RWPE2 (cell line): Measurements from ENCODE around the gene C19orf25.
"Not testable (repeated sequence)": the region's sequence is repeated elsewhere in the genome, so short reads cannot be mapped to it uniquely, and the experiment has no call there.

Experiments
- ATAC-seq: fragments of 200-7000 bp; cut with Tn5 transposase; 3 replicates; pipeline ENCODE4 v1.9.1; 2021; ENCODE audit warnings: low read depth
- DNase-seq: peaks from one replicate; pipeline ENCODE4 v3.0.0-alpha.2; 2020; ENCODE audit warnings: low spot score
- H3K27ac ChIP-seq: fragments of 450-650 bp; 2 replicates; pipeline ENCODE4 v1.5.1; 2017; ENCODE audit warnings: mild to moderate bottlenecking; ENCODE audit not compliant: poor library complexity, severe bottlenecking
- H3K27me3 ChIP-seq: fragments of 250-450 bp; sonication (Bioruptor Pico); 2 replicates; pipeline ENCODE4 v1.5.1; 2021; ENCODE audit warnings: mild to moderate bottlenecking, moderate library complexity; ENCODE audit not compliant: insufficient read depth, poor library complexity, severe bottlenecking
- H3K36me3 ChIP-seq: fragments of 250-450 bp; sonication (Bioruptor Pico); 2 replicates; pipeline ENCODE4 v1.5.1; 2020; ENCODE audit warnings: low read depth, mild to moderate bottlenecking, moderate library complexity
- H3K4me1 ChIP-seq: fragments of 250-450 bp; sonication (Bioruptor Pico); 2 replicates; pipeline ENCODE4 v1.5.1; 2021; ENCODE audit warnings: mild to moderate bottlenecking, moderate library complexity; ENCODE audit not compliant: insufficient read depth, poor library complexity, severe bottlenecking
- H3K4me3 ChIP-seq: fragments of 250-450 bp; sonication (Bioruptor Pico); 2 replicates; pipeline ENCODE4 v1.5.1; 2021; ENCODE audit warnings: mild to moderate bottlenecking, moderate library complexity; ENCODE audit not compliant: severe bottlenecking
- H3K9me3 ChIP-seq: fragments of 250-450 bp; sonication (Bioruptor Pico); 2 replicates; pipeline ENCODE4 v1.5.1; 2021; ENCODE audit warnings: mild to moderate bottlenecking, moderate library complexity; ENCODE audit not compliant: severe bottlenecking
- CTCF ChIP-seq: fragments of 450-650 bp; IDR thresholded peaks from one replicate; pipeline ENCODE4 v1.5.1; 2017; ENCODE audit warnings: mild to moderate bottlenecking, moderate library complexity; ENCODE audit not compliant: poor library complexity, severe bottlenecking

Gene C19orf25

DNA sequence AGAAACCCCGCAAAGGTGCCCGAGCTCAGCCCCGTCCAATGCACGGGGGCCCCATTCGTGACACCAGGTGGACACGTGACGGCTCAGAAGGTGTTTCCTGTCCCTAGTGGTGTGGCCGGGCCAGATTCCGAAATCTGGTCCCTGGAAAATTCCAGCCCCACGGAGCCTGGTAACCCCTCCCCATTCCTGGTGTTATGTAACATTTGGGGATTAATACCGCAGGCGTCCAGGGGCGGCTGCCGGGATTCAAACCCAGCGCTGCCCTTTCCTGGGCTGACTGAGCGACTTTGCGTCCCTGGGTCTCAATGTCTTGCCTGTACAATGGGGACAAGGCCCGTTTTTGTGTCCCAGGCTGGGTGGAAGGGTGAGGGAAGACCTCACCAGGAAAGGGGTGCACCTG lies 43.8 kb upstream of the C19orf25 start:
- Histone ChIP-seq H3K36me3 (no peaks in the 10 kb centered on the region), H3K27me3 (peaks cover 31% of the 10 kb centered on the region), H3K9me3 (no peaks in the 10 kb centered on the region), H3K4me3 (no peak overlapping the region), H3K27ac (no peak overlapping the region), H3K4me1 (no peaks in the 10 kb centered on the region)
- ATAC-seq (no peak), DNase-seq (no peak)
- no peak for TF ChIP-seq CTCF

DNA sequence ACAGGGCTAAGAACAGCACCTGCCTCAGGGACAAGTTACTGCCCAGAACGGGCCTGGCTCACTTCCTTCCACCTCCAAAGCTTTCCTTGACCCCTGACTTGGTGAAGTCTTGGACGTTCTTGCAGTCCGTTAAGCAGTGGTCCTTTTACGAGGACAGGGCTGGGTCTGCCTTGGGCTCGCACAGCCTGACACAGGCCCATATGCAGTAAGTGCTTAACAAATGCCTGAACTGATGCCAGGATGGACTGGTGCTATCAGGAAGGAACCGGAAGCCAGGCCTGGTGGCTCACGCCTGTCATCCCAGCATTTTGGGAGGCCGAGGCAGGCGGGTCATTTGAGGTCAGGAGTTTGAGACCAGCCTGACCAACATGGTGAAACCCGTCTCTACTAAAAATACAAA lies 43.0 kb upstream of the C19orf25 start:
- Histone ChIP-seq H3K4me3 (no peak overlapping the region), H3K36me3 (no peaks in the 10 kb centered on the region), H3K9me3 (no peaks in the 10 kb centered on the region), H3K4me1 (no peaks in the 10 kb centered on the region), H3K27ac (no peak overlapping the region), H3K27me3 (peaks cover 31% of the 10 kb centered on the region)
- ATAC-seq (no peak), DNase-seq (no peak)
- TF ChIP-seq CTCF: no peak

- ATAC-seq: no peak
- Histone ChIP-seq H3K27me3 (peaks cover 31% of the 10 kb centered on the region), H3K4me1 (no peaks in the 10 kb centered on the region), H3K27ac (no peak overlapping the region), H3K36me3 (no peaks in the 10 kb centered on the region), H3K9me3 (no peaks in the 10 kb centered on the region), H3K4me3 (no peak overlapping the region)
- TF ChIP-seq CTCF: no peak
- no peak for DNase-seq
Observed at GRCh38 chr19:1521636-1522035, 42.6 kb upstream of the C19orf25 start.

DNA sequence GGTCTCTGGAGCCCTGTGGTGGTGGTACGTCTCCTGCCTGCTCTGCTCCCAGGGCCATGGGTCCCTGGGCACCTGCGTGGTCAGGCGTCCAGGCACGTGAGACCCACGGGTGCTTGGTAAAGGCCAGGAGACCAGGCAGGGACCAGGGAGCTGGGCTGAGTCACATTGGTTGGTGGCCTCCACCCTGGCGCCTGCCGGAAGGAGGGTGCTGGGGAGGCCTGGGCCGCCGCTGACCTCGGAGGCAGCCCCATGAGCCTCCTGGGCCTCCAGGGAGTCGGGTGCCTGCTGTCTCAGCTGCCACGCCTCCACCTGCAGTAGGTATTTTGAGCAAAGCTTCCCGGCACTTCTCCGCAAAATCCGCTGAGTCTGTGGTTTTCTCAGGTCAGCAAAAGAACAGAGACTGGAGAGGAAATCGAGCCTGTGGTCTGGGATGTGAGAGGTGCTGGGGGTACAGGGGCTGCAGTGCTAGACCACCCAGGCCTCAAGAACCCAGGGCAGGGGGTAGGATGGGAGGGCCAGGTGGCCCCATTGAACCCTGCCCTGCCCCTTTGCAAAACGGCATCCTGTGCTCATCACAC lies 41.3 kb upstream of the C19orf25 start:
- Histone ChIP-seq H3K27ac (no peak overlapping the region), H3K4me3 (no peak overlapping the region), H3K9me3 (no peaks in the 10 kb centered on the region), H3K27me3 (peaks cover 23% of the 10 kb centered on the region), H3K36me3 (no peaks in the 10 kb centered on the region), H3K4me1 (no peaks in the 10 kb centered on the region)
- DNase-seq (no peak), ATAC-seq (no peak; the same call in 2 of the 3 replicates)
- no peak for TF ChIP-seq CTCF

DNA sequence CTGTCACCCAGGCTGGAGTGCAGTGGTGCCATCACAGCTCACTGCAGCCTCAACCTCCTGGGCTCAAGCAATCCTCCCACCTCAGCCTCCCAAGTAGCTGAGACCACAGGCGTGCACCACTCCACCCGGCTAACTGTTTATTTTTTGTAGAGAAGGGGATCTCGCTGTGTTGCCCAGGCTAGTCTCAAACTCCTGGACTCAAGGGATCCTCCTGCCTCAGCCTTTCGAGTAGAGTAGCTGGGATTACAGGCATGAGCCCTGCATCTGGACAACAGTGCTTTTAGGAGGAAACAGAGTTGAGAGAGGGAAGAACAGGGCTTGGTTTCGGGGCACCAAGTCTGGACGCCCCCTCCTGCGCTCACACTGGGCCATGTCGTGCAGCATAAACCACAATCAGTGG lies 40.8 kb upstream of the C19orf25 start:
- not testable (repeated sequence) for DNase-seq, ATAC-seq, H3K4me3 ChIP-seq, H3K36me3 ChIP-seq, H3K9me3 ChIP-seq, H3K27ac ChIP-seq, H3K4me1 ChIP-seq
- peaks cover 19% of the 10 kb centered on the region for H3K27me3 ChIP-seq
